Parathyroid adenoma (tissue), 2 donors: Measurements from ENCODE around the gene NLGN1.

ENCODE experiments used
- H2AFZ ChIP-seq: fragments of 300-600 bp; sonication (generic); one replicate; pipeline ENCODE4 v1.7.0; 2017; ENCODE audit warnings: antibody characterized with exemption, mild to moderate bottlenecking
- H3K27ac ChIP-seq: fragments of 300-600 bp; sonication (generic); one replicate; pipeline ENCODE4 v1.7.0; 2017
- H3K27me3 ChIP-seq: fragments of 300-600 bp; sonication (generic); one replicate; pipeline ENCODE4 v1.7.0; 2017; ENCODE audit warnings: low read length; ENCODE audit not compliant: control insufficient read depth, insufficient read depth
- H3K36me3 ChIP-seq: fragments of 300-600 bp; sonication (generic); one replicate; pipeline ENCODE4 v1.7.0; 2017; ENCODE audit warnings: low read length; ENCODE audit not compliant: control insufficient read depth, insufficient read depth
- H3K4me1 ChIP-seq: fragments of 300-600 bp; sonication (generic); one replicate; pipeline ENCODE4 v1.7.0; 2017; ENCODE audit warnings: control low read depth
- H3K4me2 ChIP-seq: fragments of 300-600 bp; sonication (generic); one replicate; pipeline ENCODE4 v1.7.0; 2017; ENCODE audit warnings: low read length
- H3K4me3 ChIP-seq: fragments of 300-600 bp; sonication (generic); one replicate; pipeline ENCODE4 v1.7.0; 2017; ENCODE audit warnings: low read depth, low read length
- H3K79me2 ChIP-seq: fragments of 300-600 bp; sonication (generic); one replicate; pipeline ENCODE4 v1.7.0; 2017; ENCODE audit warnings: control low read depth
- H3K9ac ChIP-seq: fragments of 300-600 bp; sonication (generic); one replicate; pipeline ENCODE4 v1.7.0; 2017; ENCODE audit warnings: mild to moderate bottlenecking
- H3K9me3 ChIP-seq: fragments of 300-600 bp; sonication (generic); one replicate; pipeline ENCODE4 v1.7.0; 2017; ENCODE audit warnings: low read length; ENCODE audit not compliant: control insufficient read depth
- CTCF ChIP-seq: fragments of 300-600 bp; sonication (generic); IDR thresholded peaks from one replicate; pipeline ENCODE4 v1.7.0; 2017; ENCODE audit warnings: antibody characterized with exemption, mild to moderate bottlenecking
- donor health status: primary hyperparathyroidism.

NLGN1 gene

DNA sequence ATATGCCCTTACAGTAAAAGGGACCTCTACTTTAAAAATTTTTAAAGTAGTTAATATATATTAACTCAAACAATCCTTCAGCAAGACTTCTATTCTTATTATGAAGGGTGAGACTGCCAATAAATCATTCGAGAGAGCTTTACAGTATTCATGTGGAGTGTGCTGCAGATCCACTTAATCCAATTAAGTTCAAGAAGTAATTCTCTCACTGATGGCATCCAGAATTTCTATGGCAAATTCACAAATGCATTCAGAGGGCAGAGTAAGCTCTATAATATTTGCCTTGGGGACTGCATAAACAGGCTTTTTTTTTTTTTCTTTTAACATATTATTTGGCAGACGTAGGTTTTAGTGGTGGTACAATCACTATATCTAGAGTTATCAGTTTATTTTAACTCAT, 692.0 kb downstream of the NLGN1 start:
- Histone ChIP-seq H3K27ac (no peak overlapping the region), H2AFZ (no peak overlapping the region), H3K4me3 (no peak overlapping the region), H3K27me3 (no peaks in the 10 kb centered on the region), H3K9ac (no peak overlapping the region), H3K4me2 (no peak overlapping the region), H3K9me3 (no peaks in the 10 kb centered on the region), H3K79me2 (no peaks in the 10 kb centered on the region), H3K36me3 (no peaks in the 10 kb centered on the region), H3K4me1 (no peaks in the 10 kb centered on the region)
- TF ChIP-seq CTCF = no peak

GRCh38 chr3:174094669-174095068, 697.1 kb downstream of the NLGN1 start:
- H3K9ac ChIP-seq = no peak overlapping the region
- TF ChIP-seq CTCF = no peak
- no peaks in the 10 kb centered on the region for H3K79me2 ChIP-seq

DNA sequence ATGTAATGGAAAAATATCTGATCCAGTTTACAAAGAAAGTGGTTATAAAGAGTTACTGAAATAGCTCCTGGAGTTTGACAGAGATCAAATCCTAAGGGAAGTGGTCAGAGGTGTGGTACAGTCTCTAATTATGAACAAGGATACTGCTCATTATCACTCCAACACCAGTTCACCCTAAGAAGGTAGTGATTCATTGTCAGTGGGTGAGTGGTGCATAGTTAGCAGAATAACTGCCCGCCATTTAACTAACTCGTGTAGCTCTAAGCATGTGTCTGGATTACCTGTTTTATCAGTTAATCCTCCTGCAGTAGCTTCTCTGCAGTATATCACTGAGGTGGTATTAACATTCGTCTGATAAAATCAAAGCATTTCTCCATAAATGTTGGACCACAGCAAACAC, 700.1 kb downstream of the NLGN1 start:
- no peaks in the 10 kb centered on the region for H3K27me3 ChIP-seq
- no peak for TF ChIP-seq CTCF
- H3K9ac ChIP-seq = no peak overlapping the region
- H3K4me1 ChIP-seq = no peaks in the 10 kb centered on the region
- no peaks in the 10 kb centered on the region for H3K36me3 ChIP-seq
- no peak overlapping the region for H3K27ac ChIP-seq
- H3K4me2 ChIP-seq = no peak overlapping the region
- H3K4me3 ChIP-seq = no peak overlapping the region
- H2AFZ ChIP-seq = no peak overlapping the region
- no peaks in the 10 kb centered on the region for H3K9me3 ChIP-seq
- H3K79me2 ChIP-seq = no peaks in the 10 kb centered on the region

More at GRCh38 chr3:174094669-174095068, 697.1 kb downstream of the NLGN1 start:
- Histone ChIP-seq H3K27me3 (no peaks in the 10 kb centered on the region), H3K9me3 (no peaks in the 10 kb centered on the region), H3K4me3 (no peak overlapping the region), H3K4me2 (no peak overlapping the region), H2AFZ (no peak overlapping the region), H3K27ac (no peak overlapping the region), H3K36me3 (no peaks in the 10 kb centered on the region), H3K4me1 (no peaks in the 10 kb centered on the region)

DNA sequence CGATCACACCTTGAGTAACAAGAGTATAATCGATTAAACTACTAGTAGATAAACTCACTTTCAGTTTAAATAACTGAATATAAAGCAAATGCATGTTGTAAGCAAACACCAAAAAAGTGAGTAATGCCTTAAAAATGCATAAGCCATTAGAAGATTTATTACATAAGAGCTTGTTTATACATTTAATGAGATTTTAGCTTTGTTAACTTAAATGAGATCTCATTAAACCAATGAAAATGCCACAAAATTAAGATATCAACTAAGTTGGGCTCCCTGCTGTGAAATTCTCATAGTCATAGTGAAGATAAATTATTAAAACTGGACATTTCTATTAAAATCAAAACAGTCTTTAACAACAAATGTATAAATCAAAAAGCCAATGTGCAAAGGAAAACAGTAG, 701.2 kb downstream of the NLGN1 start:
- Histone ChIP-seq H3K27me3 (no peaks in the 10 kb centered on the region), H3K4me3 (no peak overlapping the region)

More for the DNA sequence above, 701.2 kb downstream of the NLGN1 start:
- Histone ChIP-seq H3K9me3 (no peaks in the 10 kb centered on the region), H3K27ac (no peak overlapping the region), H3K9ac (no peak overlapping the region), H3K4me1 (no peaks in the 10 kb centered on the region), H3K36me3 (no peaks in the 10 kb centered on the region), H3K4me2 (no peak overlapping the region), H2AFZ (no peak overlapping the region), H3K79me2 (no peaks in the 10 kb centered on the region)
- no peak for TF ChIP-seq CTCF
